Measurements from ENCODE around the gene VAV2. TPM values are rescaled to one million over a fixed set of nuclear protein-coding genes. Genes with fewer than 3 reads are reported as not detected.

VAV2 gene
- total RNA-seq, 1 donor from 2014 or later: 7.6 TPM

DNA sequence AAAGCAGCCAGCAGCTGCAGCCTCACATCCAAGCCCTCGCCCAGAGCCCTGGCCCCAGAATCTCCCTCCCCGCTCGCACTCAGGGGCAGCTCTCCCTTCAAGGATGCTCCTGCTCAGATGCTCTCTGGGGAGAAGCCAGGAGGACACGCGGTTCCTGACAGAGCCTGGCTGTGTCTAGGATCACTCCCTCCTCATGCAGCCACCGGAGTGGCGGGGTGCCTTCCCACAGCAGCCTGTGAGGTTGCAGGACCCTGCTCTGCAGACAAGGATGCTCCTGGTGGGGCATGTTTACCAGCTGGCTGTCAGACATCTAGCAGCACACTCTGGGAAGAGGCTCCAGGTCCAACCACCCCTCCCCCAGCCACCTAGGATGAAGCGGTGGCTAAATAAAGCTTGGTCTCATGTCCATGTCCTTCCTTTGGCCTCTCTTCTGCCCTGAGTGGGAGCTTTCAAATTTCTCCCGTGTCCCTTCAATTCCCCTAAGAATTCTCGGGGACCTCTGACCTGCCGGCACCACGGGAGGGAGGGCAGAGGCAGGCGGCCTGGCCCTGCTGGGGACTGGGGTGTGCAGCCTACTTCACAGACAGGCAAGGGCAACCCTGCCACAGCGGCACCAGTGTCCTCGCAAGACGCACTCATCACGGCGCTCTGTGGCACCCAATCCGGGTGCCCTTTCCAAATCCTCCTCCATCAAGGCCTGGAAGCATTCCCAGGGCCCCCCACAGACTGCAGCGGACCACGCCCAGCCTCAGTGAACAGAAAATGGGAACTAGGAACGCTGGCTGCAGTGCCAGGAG lies 165.6 kb downstream of the VAV2 start:
- DNase-seq (ENCODE audit: missing footprints) (peak; percentile 44), ATAC-seq (no peak)
- intact Hi-C loops (cut with DNase I): no loop called here

- DNase-seq (ENCODE audit: missing footprints) (no peak), ATAC-seq (no peak)
- intact Hi-C loops (cut with DNase I): no loop called here
Observed at GRCh38 chr9:133825555-133826218, 166.4 kb downstream of the VAV2 start.

DNA sequence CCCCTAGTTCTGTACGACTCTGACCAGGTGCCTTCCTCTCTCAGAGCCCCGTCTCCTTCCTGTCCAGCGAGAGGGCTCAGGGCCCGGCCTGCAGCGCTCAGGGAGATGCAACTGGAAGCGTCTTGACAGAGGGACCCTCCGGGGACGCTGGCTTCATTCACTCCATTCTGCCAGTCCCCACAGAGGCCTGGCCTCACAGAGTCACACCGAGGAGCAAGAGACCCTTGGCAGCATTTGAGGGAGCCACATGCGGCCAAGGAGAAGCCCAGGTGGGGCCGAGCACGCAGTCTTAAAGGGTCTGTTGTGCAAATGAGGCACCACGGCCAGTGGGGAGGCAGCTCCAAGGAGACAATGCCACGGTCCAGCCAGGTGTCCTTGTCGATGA lies 167.3 kb downstream of the VAV2 start:
- DNase-seq (ENCODE audit: missing footprints) (peak; percentile 37), ATAC-seq (no peak)
- intact Hi-C loops (cut with DNase I): no loop called here

DNA sequence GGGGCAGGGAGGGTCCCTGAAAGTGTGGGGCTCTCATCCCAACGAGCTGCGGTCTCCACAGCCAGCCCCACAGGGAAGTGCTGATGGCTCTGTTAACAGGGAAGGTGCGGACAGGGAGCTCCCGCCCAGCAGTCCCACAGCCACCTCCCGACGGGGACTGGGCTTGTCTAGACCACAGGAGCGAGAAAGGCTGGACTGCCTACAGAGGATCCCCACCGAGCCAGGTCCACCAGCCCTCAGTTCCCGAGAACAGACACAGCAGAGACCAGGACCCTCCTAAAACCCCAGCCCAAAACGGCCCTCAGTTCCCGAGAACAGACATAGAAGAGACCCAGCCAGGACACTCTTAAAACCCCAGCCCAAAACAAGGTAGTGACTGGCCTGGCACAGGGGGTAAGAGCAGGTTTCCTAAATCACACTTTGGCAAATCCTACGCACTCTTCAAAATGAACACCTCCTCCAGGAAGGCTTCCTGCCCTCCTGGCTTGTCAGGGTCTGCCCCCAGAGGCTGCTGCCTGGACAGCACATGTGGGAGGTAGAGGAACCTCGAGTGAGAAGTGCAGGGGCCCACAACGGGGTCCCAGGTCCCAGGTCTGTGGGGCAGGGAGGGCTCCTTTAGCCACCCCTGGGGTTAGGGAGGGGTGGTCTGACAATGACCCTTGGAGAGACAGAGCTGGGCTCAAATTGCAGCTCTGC lies 167.9 kb downstream of the VAV2 start:
- ATAC-seq (no peak), DNase-seq (ENCODE audit: missing footprints) (peak; percentile 28)
- intact Hi-C loops (cut with DNase I): no loop called here

GRCh38 chr9:133823189-133824105 lies 168.7 kb downstream of the VAV2 start:
- DNase-seq (ENCODE audit: missing footprints): peak; percentile 27
- intact Hi-C loops (cut with DNase I): no loop called here
- no peak for ATAC-seq

- DNase-seq (ENCODE audit: missing footprints) (peak; percentile 40), ATAC-seq (no peak)
- intact Hi-C loops (cut with DNase I): no loop called here
Observed at GRCh38 chr9:133822430-133823065, 169.6 kb downstream of the VAV2 start.

GRCh38 chr9:133821601-133822429 lies 170.3 kb downstream of the VAV2 start:
- ATAC-seq: no peak
- peak; percentile 13 for DNase-seq (ENCODE audit: missing footprints)
- intact Hi-C loops (cut with DNase I): no loop called here

- DNase-seq (ENCODE audit: missing footprints): no peak
Observed at GRCh38 chr9:133819923-133820322, 172.2 kb downstream of the VAV2 start.

DNA sequence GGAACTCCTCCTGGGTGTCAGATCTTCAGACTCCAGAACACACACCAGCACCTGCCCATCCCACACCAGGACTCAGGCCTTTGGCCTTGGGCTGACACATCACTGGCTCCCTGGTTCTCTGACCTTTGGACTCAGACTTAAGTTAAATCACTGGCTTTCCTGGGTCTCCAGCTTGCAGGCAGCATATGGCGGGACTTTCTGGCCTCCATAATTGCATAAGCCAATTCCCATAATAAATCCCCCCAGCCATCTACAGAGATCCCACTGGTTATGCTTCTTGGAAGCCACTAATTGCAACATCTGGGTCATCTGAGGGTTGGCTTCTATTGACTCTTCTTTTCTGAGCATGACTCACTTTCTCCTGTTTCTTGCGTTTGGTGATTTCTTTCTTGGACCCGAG lies 173.7 kb downstream of the VAV2 start:
- DNase-seq (ENCODE audit: missing footprints) (peak; percentile 9), ATAC-seq (no peak)
- intact Hi-C loops (cut with DNase I): no loop called here

More at GRCh38 chr9:133819923-133820322, 172.2 kb downstream of the VAV2 start:
- no peak for ATAC-seq
- intact Hi-C loops (cut with DNase I): no loop called here

GRCh38 chr9:133815781-133816180 lies 176.3 kb downstream of the VAV2 start:
- ATAC-seq: no peak
- DNase-seq (ENCODE audit: missing footprints): peak; percentile 7
- intact Hi-C loops (cut with DNase I): no loop called here

GRCh38 chr9:133814586-133815208 lies 177.4 kb downstream of the VAV2 start:
- no peak for DNase-seq (ENCODE audit: missing footprints)
- peak; percentile 18 for ATAC-seq
- intact Hi-C loops (cut with DNase I): no loop called here

DNA sequence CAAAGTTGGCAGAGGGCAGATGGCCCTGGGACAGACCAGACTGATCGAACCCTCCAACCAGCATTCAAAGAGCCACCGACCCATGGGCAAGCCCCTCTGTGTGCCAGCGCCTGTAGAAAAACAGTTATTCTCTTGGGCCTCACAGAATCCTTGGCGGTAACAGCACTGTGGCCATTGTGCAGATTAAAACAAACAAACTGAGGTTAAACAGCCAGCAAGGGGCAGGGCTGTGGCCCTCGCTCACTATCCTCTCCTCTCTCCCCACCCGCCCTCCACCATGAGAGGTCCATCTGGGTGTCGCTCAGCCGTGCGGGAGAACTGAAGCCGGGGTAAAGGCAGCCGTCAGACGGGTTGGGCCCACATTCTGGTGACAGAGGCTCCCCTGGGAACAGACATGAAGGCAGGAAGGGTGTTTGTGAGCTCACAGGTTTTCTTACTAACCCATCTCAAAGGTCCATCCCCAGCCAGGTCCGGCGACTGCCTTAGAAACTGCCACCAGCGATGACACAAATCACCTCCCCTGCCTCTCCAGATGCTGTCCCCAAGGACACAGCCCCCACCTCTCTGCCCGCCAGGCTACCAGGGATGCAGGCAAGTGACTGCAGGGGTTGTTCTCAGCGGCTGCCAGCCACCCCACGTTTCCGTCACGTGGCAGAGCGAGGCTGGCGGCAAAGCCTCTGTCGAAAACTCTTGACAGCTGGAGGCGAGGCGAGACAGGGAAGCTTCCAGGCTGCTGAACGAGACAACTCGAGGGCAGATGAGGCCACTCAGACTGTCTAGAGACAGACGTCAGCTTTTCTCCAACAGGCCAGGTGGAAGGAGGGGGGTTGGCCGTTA lies 178.2 kb downstream of the VAV2 start:
- ATAC-seq (peak; percentile 91), DNase-seq (ENCODE audit: missing footprints) (peak; percentile 73)
- intact Hi-C loops (cut with DNase I): no loop called here

- peak; percentile 28 for DNase-seq (ENCODE audit: missing footprints)
- ATAC-seq: no peak
- intact Hi-C loops (cut with DNase I): no loop called here
Observed at GRCh38 chr9:133812941-133813748, 179.0 kb downstream of the VAV2 start.

DNA sequence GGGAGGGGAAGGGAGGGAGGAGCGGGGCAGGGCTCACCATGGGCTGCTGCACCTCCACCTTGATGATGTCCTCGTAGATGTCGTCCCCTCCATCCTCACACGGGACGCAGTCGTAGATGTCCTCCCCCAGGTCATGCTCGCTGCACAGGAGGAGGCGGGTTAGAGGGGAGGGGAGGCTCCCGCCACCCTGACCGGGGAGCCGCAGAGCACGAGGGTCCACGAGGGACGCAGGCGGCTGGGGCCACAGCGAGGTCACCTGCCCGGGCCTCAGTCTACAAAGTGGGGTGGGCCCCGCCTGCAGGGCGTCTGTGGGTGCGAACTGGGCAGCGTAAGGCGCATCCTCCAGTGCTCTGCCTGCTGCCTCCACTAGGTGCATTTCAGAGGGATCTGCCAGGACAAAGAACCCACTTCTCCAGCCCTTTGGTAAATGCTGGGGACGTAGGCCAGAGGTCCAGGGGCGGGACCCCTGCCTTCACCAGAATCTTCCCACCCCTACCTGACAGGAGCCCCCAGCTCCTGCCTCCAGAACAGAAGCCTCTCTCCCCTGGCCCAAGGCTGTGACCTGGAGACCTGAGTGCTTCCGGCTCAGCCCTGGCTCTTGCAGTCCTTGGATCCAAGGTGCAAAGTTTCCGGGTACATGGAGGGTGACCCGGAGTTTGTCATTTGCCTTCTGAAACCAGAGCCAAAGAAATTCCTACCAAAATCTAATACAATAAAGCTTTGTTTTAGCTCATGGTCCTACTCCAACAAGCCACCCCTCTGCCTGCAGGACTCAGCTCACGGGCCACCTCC lies 179.9 kb downstream of the VAV2 start:
- intact Hi-C loops (cut with DNase I): no loop called here
- ATAC-seq: no peak
- no peak for DNase-seq (ENCODE audit: missing footprints)

- DNase-seq (ENCODE audit: missing footprints) (no peak), ATAC-seq (no peak)
- intact Hi-C loops (cut with DNase I): no loop called here
Observed at GRCh38 chr9:133811471-133811870, 180.7 kb downstream of the VAV2 start.

Measured in Right ventricle myocardium inferior (tissue), 1 donor.